GM18520 (cell line): ENCODE results near the gene DLG3.
"Not testable (repeated sequence)": the region's sequence is repeated elsewhere in the genome, so short reads cannot be mapped to it uniquely, and the experiment has no call there.

Source experiments
- ATAC-seq: cut with Tn5 transposase; IDR thresholded peaks from one replicate; pipeline ENCODE4 v1.9.1; 2021; ENCODE audit not compliant: unreplicated experiment

DLG3 gene

GRCh38 chrX:70509078-70509477 is 64.4 kb downstream of the DLG3 start:
- ATAC-seq, result no peak

- not testable (repeated sequence) for ATAC-seq
Measured at GRCh38 chrX:70515270-70515669, 70.6 kb downstream of the DLG3 start.

- not testable (repeated sequence) for ATAC-seq
Measured at GRCh38 chrX:70515692-70516091, 71.1 kb downstream of the DLG3 start.

GRCh38 chrX:70525733-70526132 is 81.1 kb downstream of the DLG3 start:
- no peak for ATAC-seq

- ATAC-seq, result no peak
Measured at GRCh38 chrX:70527053-70527452, 82.4 kb downstream of the DLG3 start.

GRCh38 chrX:70527610-70528345 is 83.1 kb downstream of the DLG3 start:
- no peak for ATAC-seq

GRCh38 chrX:70535198-70535597 is 90.6 kb downstream of the DLG3 start:
- no peak for ATAC-seq

GRCh38 chrX:70549429-70549828 is 104.8 kb downstream of the DLG3 start:
- no peak for ATAC-seq

- no peak for ATAC-seq
Measured at GRCh38 chrX:70552130-70552704, 107.6 kb downstream of the DLG3 start.

- ATAC-seq, result no peak
Measured at GRCh38 chrX:70553516-70553915, 108.9 kb downstream of the DLG3 start.

- ATAC-seq, result no peak
Measured at GRCh38 chrX:70554081-70554480, 109.4 kb downstream of the DLG3 start.

- no peak for ATAC-seq
Measured at GRCh38 chrX:70554523-70554922, 109.9 kb downstream of the DLG3 start.

GRCh38 chrX:70554948-70555347 is 110.3 kb downstream of the DLG3 start:
- no peak for ATAC-seq
